K562 (cell line): Measurements from ENCODE around the gene CHST13. TPM values are rescaled to one million over a fixed set of nuclear protein-coding genes. Genes with fewer than 3 reads are reported as not detected.
A peak's percentile ranks its signal among the peaks of the same experiment; 100 is the strongest.

Experiments used
- ATAC-seq: fragments of 200-7000 bp; cut with Tn5 transposase; 3 replicates; pipeline ENCODE4 v1.9.1; 2020; ENCODE audit warnings: moderate library complexity
- BruUV-seq: library from RNA; stranded (reverse); fragments of 400-500 nt; replicated peaks from 2 replicates; lab custom pipeline; 2021; lab: Mats Ljungman, UMichigan
- CTCF ChIA-PET: fragments of 300-600 bp; formaldehyde crosslinking; extraction: SDS; loops from one replicate; lab custom pipeline; 2021; ENCODE audit warnings: low intra/inter-chr PET ratio; lab: Yijun Ruan, JAX
- POLR2A ChIA-PET: fragments of 300-600, 350-650 bp; sonication (Branson Sonifier 250); formaldehyde crosslinking; extraction: SDS; loops from one replicate; lab custom pipeline; 2021; ENCODE audit warnings: antibody characterized with exemption, inconsistent platforms; lab: Yijun Ruan, JAX
- DNase-seq, 4 experiments: peaks; one replicate each; pipeline versions ENCODE4 v3.0.0 to v3.0.0-alpha.2; 2011 to 2018; ENCODE audit warnings: low spot score in 3 of 4, mixed read lengths in 3 of 4; ENCODE audit errors: extremely low read depth in 1 of 4
- FAIRE-seq: peaks from 2 replicates; lab custom pipeline; 2011; peaks lifted over from hg19 to GRCh38; lab: Jason Lieb, UNC
- H2AFZ ChIP-seq: 2 replicates; pipeline ENCODE4 v1.6.0; 2011; ENCODE audit warnings: low read depth, low read length, control low read depth, inconsistent platforms
- H3K27ac ChIP-seq: fragments of 200-600 bp; 3 replicates; pipeline ENCODE4 v1.8.0; 2011; ENCODE audit warnings: low read depth, mild to moderate bottlenecking, control low read depth, inconsistent platforms, low read length, moderate library complexity, mixed read lengths; ENCODE audit errors: extremely low read depth
- H3K27me3 ChIP-seq, 2 experiments: fragments of 300-600 bp in 1 of 2; 2 replicates in 1 of 2; 3 replicates in 1 of 2; pipeline versions ENCODE4 v1.6.0 to v1.8.0; 2011; ENCODE audit warnings: inconsistent platforms in 2 of 2, low read length in 2 of 2, mild to moderate bottlenecking in 1 of 2, mixed read lengths in 1 of 2, moderate library complexity in 1 of 2; ENCODE audit not compliant: control insufficient read depth in 2 of 2, insufficient read depth in 2 of 2
- H3K36me3 ChIP-seq: fragments of 300-600 bp; 3 replicates; pipeline ENCODE4 v1.8.0; 2011; ENCODE audit warnings: mild to moderate bottlenecking, low read length, inconsistent platforms; ENCODE audit not compliant: control insufficient read depth, insufficient read depth
- H3K4me1 ChIP-seq, 2 experiments: fragments of 200-600 bp in 1 of 2; replicated peaks in 1 of 2; 2 replicates in 1 of 2; 3 replicates in 1 of 2; pipeline versions ENCODE4 v1.5.1 to v1.8.0; 2011; ENCODE audit warnings: inconsistent platforms in 2 of 2, low read length in 2 of 2, mild to moderate bottlenecking in 1 of 2, mixed read lengths in 1 of 2, moderate library complexity in 1 of 2; ENCODE audit not compliant: control insufficient read depth in 2 of 2, insufficient read depth in 2 of 2
- H3K4me2 ChIP-seq: 2 replicates; pipeline ENCODE4 v1.6.1; 2011; ENCODE audit warnings: low read length, control low read depth, inconsistent platforms, mixed read lengths; ENCODE audit not compliant: insufficient read depth
- H3K4me3 ChIP-seq: fragments of 200-600 bp; sonication (generic), shearing (Covaris generic); 2 replicates; pipeline ENCODE4 v1.5.1; 2016; ENCODE audit warnings: control low read depth, inconsistent platforms
- H3K79me2 ChIP-seq: fragments of 200-600 bp; 3 replicates; pipeline ENCODE4 v1.8.0; 2011; ENCODE audit warnings: low read length, inconsistent platforms; ENCODE audit not compliant: control insufficient read depth, insufficient read depth
- H3K9ac ChIP-seq, 2 experiments: 2 replicates each; pipeline versions ENCODE4 v1.6.0 to v1.6.1; 2011; ENCODE audit warnings: low read depth in 2 of 2, low read length in 2 of 2, control low read depth in 1 of 2, inconsistent platforms in 1 of 2, mild to moderate bottlenecking in 1 of 2, mixed read lengths in 1 of 2; ENCODE audit not compliant: insufficient read depth in 1 of 2
- H3K9me1 ChIP-seq: one replicate; pipeline ENCODE4 v1.6.0; 2011; ENCODE audit warnings: inconsistent platforms, mild to moderate bottlenecking, low read length, moderate library complexity; ENCODE audit not compliant: control insufficient read depth, insufficient read depth
- H3K9me3 ChIP-seq: replicated peaks from 2 replicates; pipeline ENCODE4 v1.5.1; 2011; ENCODE audit warnings: low read depth, low read length, inconsistent platforms; ENCODE audit not compliant: control insufficient read depth, insufficient read depth
- H4K20me1 ChIP-seq: replicated peaks from 2 replicates; pipeline ENCODE4 v1.6.1; 2011; ENCODE audit warnings: low read length, inconsistent platforms, mixed read lengths; ENCODE audit not compliant: control insufficient read depth, insufficient read depth
- CTCF ChIP-seq, 3 experiments: IDR thresholded peaks in 2 of 3; conservative IDR thresholded peaks in 1 of 3; 2 replicates each; pipeline ENCODE4 v1.5.1; 2011 to 2012; ENCODE audit warnings: low read length in 3 of 3, mild to moderate bottlenecking in 3 of 3, control low read depth in 2 of 3, improper control_type of control experiment in 1 of 3, inconsistent platforms in 1 of 3, low read depth in 1 of 3, mixed read lengths in 1 of 3, moderate library complexity in 1 of 3; ENCODE audit not compliant: insufficient read depth in 2 of 3
- DACH1 ChIP-seq: fragments of 450-650 bp; IDR thresholded peaks from 2 replicates; pipeline ENCODE4 v1.6.1; 2018; ENCODE audit not compliant: partially characterized antibody
- JUN ChIP-seq, 2 experiments: sonication (generic) in 1 of 2; formaldehyde crosslinking in 1 of 2; IDR thresholded peaks; 2 replicates each; pipeline versions ENCODE4 v1.6.1 to v1.8.0; 2012 to 2022; ENCODE audit warnings: borderline replicate concordance in 2 of 2, mild to moderate bottlenecking in 2 of 2, improper control_type of control experiment in 1 of 2, low read depth in 1 of 2, low read length in 1 of 2, missing genetic modification reagents in 1 of 2
- ZNF507 ChIP-seq: conservative IDR thresholded peaks from 2 replicates; pipeline ENCODE4 v1.6.1; 2017; ENCODE audit warnings: missing genetic modification characterization, missing compliant biosample characterization
- ZNF655 ChIP-seq: fragments of 250-450 bp; sonication (Bioruptor Pico); IDR thresholded peaks from 2 replicates; pipeline ENCODE4 v1.5.0; 2021
- WGBS: fragments of 100-300 bp; shearing (Covaris generic); methylation state at CpG from one replicate; pipeline ENCODE4 v1.1.6; 2016; ENCODE audit warnings: low coverage, mixed read lengths; ENCODE audit not compliant: insufficient coverage; ENCODE audit errors: missing lambda C conversion rate; 5-methylcytosine and 5-hydroxymethylcytosine counted together
- in situ Hi-C: fragments of 300-500 bp; cut with MboI; formaldehyde crosslinking; loops from 4 replicates; pipeline ENCODE4 v1.15.0; 2018; ENCODE audit warnings: inconsistent platforms, mixed read lengths
- intact Hi-C: fragments of 100-400 bp; cut with micrococcal nuclease; formaldehyde crosslinking; loops from 2 replicates; pipeline ENCODE4 v1.14.2; 2022
- polyA plus RNA-seq, 8 experiments: library from polyadenylated mRNA; depleted of rRNA in 4 of 8; stranded (reverse) in 5 of 8; unstranded in 3 of 8; fragments of >200 nt; fragmentation: Nextera tagmentation in 2 of 8; fragmentation: Illumina TruSeq in 1 of 8; extraction: Ambion mirVana in 2 of 8; extraction: Trizol in 1 of 8; gene quantifications; 2 replicates each; pipeline versions ENCODE4 v1.2.1 to v1.2.3, GENCODE V29; 2011 to 2014; ENCODE audit warnings: inconsistent platforms in 1 of 8, missing spikeins in 1 of 8
- total RNA-seq, 7 experiments: library from RNA; depleted of rRNA in 6 of 7; stranded (reverse); fragments of >200 nt in 6 of 7; fragmentation: Illumina TruSeq in 2 of 7; extraction: Trizol in 2 of 7; gene quantifications; 2 replicates each; pipeline versions ENCODE4 v1.2.1 to v1.2.3, GENCODE V29; 2011 to 2021; ENCODE audit warnings: low replicate concordance in 1 of 7
- TF ChIP-seq, protein P1 (sequence below): IDR thresholded peaks from 2 replicates; pipeline ENCODE4 v1.6.1; 2011; ENCODE audit warnings: borderline replicate concordance, low read depth, mild to moderate bottlenecking, moderate library complexity, low read length; ENCODE audit not compliant: insufficient read depth, poor library complexity, severe bottlenecking

The CHST13 gene
- total and polyA plus RNA-seq, 9 of the 15 experiments (the other 6 are each of a cell fraction or from before 2014, with no cell fraction given) = not detected

DNA sequence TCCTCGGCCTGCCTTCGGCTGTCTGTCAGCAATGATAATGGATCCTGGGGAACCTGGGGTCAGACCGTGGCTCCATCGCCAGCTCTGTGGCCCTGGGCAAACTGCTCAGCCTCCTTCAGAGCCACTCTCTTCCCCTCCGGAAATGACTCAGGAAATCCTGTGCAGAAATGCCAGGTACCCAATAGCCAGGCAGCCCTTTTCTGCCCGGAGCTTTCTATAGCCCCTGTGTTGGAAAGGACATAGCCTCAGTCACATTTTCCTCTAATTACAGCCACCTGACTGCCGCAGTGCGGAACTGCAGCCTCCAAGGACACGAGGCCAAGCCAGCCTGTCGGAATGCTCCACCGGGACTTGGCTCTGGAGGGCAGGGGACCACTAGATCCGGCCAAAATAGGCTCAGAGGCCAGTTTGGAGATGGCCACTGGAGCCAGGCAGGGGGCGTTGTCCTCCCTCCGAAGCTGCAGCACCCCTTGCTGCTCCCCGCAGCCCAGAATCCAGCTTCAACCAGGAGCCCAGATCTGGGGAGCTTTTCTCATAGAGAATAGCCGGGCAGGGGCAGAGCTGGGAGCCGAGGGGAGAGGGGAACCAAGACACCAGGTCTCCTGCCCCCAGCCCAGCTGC, 36.7 kb upstream of the CHST13 start (continued):
- TF ChIP-seq ZNF655 = no peak
- TF ChIP-seq, protein P1, sequence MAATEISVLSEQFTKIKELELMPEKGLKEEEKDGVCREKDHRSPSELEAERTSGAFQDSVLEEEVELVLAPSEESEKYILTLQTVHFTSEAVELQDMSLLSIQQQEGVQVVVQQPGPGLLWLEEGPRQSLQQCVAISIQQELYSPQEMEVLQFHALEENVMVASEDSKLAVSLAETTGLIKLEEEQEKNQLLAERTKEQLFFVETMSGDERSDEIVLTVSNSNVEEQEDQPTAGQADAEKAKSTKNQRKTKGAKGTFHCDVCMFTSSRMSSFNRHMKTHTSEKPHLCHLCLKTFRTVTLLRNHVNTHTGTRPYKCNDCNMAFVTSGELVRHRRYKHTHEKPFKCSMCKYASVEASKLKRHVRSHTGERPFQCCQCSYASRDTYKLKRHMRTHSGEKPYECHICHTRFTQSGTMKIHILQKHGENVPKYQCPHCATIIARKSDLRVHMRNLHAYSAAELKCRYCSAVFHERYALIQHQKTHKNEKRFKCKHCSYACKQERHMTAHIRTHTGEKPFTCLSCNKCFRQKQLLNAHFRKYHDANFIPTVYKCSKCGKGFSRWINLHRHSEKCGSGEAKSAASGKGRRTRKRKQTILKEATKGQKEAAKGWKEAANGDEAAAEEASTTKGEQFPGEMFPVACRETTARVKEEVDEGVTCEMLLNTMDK = peak; percentile 21

- Histone ChIP-seq H3K9me3 (no peaks in the 10 kb centered on the region), H3K4me3 (no peak overlapping the region), H3K36me3 (no peaks in the 10 kb centered on the region), H2AFZ (no peak overlapping the region), H3K79me2 (no peaks in the 10 kb centered on the region), H3K9me1 (no peaks in the 10 kb centered on the region), H3K27me3 (peaks cover 10 to 45% of the 10 kb centered on the region in 2 experiments; a peak in 4 of 5 replicates)
- no peak for FAIRE-seq
- BruUV-seq = no TSS peak
- in situ Hi-C loops = no loop called here
- DNase-seq = no peak
- 40% methylated on average over 14 of the region's 14 CpGs for WGBS
- TF ChIP-seq DACH1 (no peak), JUN (IDR thresholded peaks at IDR 0.05; ENCODE audit: borderline replicate concordance, low read depth, low read length) (no peak), JUN (CRISPR knock-in tag; IDR thresholded peaks at IDR 0.05; ENCODE audit: borderline replicate concordance) (no peak), CTCF (IDR thresholded peaks at IDR 0.05 in 2 of 3, conservative IDR thresholded peaks at IDR 0.05 in 1 of 3; ENCODE audit: insufficient read depth in 2 of 3, low read depth in 1 of 3, low read length in 3 of 3) (0 out of 6 replicates have a peak, but pooled peaks of 2 of the 3 experiments have one; percentile 11 to 15), ZNF507 (tag) (no peak)
- TF ChIP-seq, all 486 proteins: peak for 1
- ChIA-PET POLR2A (no interaction called here), CTCF (no interaction called here)
- H3K9ac ChIP-seq = no peak overlapping the region
- H4K20me1 ChIP-seq = no peaks in the 10 kb centered on the region
- no peak overlapping the region for H3K27ac ChIP-seq
- intact Hi-C loops = no loop called here
- peak; percentile 56 for ATAC-seq
- no peak overlapping the region for H3K4me2 ChIP-seq
- H3K4me1 ChIP-seq = no peaks in the 10 kb centered on the region; a peak in 1 of 5 replicates
Observed at GRCh38 chr3:126488185-126488584, 35.8 kb upstream of the CHST13 start.
